ENCODE results near the gene GRAMD4. TPM values are rescaled to one million over a fixed set of nuclear protein-coding genes. Genes with fewer than 3 reads are reported as not detected.
A peak's percentile ranks its signal among the peaks of the same experiment; 100 is the strongest.

Gene GRAMD4, protein sequence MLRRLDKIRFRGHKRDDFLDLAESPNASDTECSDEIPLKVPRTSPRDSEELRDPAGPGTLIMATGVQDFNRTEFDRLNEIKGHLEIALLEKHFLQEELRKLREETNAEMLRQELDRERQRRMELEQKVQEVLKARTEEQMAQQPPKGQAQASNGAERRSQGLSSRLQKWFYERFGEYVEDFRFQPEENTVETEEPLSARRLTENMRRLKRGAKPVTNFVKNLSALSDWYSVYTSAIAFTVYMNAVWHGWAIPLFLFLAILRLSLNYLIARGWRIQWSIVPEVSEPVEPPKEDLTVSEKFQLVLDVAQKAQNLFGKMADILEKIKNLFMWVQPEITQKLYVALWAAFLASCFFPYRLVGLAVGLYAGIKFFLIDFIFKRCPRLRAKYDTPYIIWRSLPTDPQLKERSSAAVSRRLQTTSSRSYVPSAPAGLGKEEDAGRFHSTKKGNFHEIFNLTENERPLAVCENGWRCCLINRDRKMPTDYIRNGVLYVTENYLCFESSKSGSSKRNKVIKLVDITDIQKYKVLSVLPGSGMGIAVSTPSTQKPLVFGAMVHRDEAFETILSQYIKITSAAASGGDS
- 24.8 TPM for total RNA-seq

DNA sequence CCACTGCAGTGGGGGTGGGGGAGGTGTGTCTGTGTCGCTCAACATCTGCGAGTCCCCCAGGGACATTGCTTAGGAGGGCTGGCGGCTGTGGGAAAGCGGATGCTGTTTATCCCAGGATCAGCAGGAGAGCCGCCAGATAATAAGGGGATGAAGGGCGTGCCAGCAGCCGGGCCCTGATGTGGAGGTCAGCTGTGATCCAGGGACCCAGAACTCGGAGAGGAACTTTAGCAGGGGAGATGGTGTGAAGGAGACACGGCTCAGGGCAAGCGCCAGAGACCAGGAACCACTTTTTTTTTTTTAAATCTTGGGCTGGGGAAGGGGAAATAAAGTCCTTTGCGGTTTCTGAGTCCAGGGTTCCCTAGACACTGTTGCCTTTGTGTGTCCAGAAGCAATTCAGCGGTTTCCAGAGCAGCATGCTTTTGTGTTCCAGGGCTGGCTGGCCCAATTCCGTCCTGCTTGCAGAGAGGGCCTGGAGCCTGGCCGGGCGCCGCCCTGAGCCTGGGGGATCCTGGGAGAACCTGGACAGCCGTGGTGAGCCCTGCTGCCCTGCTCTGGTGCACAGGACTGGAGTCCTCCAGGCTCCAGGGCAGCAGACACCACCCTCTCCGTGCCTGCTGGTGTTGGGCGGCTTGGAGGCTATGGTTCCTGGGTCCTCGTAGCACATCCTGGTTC is at the start of gene GRAMD4:
Gene GRAMD4 (plus strand): TSS at position 557 of the 672 bp plus-strand sequence. CDS start 6,414 bp downstream, outside the sequence.
- peak; percentile 65 for DNase-seq

DNA sequence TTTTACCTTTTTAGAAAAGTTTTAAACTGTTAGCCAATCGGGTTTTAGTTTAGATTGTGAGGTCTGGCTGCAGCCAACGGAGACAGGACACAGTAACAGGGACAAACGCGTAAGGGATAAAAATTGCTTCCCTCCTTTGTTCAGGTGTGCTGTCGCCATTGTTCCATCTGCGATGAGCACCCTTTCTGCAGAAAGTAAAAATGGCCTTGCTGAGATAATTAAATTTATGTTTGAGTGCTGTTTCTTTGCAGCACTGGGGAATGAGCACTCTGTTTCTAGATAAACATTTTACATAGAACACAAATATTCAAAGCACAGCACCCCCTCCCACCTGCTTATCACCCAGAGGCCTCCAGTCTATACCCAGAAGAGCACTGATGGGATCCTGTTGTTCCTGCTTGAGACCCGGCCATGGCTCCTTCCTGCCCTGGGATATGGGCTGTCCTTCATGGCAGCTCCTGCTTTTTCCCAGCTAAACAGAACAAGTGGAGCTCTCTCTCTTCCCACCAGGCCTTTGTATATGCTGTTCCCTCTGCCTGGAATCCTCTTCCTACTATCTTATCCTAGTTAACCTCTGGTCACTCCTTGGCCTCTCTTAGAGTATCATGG is 48.4 kb upstream of the GRAMD4 start:
- DNase-seq = no peak

DNA sequence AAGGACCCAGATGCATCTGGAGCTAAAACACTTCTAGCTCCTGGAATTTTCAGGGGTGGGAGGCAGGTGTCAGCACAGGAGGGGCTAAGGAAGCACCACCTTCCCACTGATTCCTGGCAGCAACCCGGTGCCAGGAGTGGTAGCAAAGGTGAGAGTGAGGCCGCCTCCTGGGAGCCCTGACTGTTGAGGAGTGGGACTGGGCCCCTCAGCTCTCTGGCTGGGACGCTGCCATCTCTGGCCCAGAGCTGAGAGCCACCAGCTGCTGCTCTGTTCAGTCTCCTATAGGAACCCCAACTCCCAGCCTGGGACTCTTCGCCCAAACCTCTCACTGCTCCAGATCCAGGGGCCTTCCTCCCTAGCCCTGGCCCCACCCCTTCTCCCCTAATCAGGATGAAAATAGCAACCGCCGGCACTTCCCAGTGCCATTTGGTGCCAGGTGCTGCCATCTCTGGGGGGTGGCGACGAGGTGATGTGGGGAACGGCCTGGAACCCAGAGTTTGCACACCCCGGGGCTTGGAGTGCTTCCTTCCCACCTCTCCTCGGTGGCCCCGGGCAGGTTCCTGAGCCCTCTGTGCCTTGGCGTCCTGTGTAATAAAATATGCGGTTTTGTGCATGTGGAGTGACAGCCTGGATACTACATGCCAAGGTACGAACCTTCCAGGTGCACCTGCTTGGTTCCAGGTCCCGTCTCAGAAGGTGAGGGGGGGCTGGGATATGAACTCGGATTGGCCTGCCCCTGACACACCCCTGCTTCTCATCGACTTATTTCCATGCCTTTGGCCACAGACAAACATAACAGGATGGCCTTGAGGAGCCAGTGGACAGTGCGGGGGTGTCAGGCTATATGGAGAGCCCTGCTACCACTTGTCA is 47.0 kb upstream of the GRAMD4 start:
- no peak for DNase-seq

DNA sequence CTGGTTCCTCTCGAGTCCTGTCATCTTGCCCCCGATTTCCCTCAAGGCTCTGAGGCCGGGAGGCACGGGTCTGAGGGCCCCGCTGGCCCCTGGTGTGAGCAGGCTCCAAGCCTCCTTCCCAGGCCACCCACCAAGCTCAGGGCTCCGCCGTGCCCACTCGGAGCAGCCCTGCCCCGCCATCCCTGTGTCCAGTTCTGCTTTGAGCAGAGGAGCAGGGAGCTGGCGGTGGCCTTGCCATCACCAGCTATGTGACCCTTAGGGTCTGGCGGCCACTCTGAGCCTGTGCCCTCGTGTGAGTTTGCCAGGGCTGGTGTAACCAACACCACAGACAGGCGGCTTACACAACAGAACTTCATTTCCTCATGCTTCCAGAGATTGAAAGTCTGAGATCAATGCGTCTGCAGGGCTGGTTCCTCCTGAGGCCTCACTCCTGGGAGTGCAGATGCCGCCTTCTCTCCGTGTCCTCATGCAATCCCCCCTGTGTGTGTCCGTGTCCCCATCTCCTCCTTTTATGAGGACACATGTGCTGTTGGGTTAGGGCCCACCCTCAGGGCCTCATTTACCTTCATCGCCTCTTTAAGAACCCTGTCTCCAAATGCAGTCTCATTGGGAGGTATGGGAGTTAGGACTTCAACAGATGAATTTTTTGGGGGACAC is 46.3 kb upstream of the GRAMD4 start:
- no peak for DNase-seq

DNA sequence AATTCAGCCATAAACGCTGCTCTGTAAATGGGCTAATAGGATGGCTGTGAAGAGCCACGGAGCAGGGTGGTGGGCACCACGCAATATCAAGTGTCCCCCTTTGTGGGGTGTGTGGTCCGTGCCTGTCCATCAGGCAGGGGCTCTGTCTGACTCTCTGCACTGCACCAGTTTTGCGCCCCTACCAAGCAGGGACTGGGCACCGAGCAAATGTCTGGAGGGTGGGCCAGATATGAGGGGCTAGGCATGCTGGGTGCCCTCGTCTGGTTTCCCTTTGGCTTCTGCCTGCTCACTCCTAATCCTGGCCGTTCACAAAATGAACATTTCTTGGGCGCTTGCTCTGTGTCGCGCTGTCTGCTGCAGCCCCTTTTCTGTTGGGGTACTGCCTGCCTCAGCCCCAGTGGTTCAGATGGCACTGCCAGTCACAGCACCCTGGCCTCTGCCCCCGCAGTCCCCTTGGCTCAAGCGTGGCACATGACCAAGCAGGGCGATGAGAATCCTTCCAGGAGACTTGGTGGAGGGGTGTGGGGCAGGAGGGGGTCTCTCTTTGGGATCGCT is 45.7 kb upstream of the GRAMD4 start:
- no peak for DNase-seq

DNA sequence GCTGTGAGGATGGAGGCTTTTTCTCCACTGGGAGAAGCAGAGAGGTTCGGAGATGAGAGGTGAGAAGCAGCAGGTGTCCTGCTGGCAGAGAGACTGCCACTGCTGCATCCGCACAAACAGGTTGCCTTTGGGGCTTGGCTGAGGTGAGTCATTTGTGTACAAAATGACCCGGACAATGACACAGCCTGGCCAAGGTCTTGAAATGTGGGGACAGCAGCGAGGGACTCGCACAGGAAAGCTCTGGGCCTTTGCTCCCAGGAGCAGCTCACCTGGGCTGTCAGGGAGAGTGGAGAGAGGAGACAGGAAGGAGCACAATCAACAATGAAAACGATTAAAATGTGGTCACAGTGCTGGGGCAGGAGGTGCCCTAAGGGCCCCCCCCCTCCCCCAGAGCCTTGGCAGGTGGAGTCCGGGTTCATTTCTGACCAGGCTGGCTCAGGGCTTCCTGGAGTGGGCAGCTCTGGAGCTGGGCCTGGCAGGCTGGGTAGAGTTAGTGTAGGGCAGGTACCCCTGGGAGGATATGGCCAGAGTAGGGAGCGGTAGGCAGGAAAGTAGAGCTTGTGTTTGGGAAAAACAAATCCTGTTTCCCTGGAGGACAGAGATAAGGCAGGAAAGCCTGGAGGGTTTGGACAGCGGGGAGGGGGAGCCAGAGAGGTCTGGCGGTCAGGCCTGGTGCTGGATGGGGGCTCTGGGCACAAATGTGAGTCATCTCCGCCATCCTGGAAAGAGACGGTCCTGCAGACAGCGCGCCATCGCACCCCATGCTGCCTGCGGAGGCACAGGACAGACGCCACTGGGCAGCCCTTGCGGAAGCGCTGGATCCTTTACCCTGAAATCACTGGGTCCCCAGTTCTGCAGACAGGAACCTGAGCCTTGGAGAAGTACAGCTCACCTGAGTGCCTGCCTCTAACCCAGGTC is 44.9 kb upstream of the GRAMD4 start:
- no peak for DNase-seq

DNA sequence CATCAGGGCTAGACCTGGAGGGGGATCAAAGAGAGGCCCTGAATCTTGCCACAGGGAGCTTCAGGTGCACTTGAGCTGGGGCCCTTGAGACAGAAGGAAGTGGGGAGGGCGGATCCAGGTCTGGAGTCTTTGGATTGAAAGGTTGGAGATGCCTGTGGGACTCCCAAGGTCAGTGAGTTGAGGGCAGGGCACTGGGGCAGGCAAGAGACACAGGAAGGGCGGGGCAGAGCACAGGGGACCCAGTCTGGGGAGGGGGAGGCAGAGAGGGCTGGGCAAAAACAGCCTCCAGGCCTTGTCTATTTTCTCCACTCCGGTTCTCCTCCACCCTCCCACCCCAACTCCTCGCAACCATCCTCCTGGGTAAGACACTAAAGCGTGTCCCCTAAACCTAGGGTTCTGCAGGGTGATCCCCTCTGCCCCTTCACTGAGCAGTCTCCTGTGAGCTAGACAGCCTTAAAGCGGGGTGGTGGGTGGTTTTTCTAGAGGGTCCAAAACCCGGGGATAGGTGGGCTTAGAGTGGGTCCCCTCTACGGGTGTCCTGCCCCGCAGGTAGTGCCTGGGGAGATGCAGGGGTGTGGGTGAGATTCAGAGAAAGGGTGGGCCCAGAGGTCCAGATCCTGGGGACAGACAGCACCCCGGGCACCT is 44.2 kb upstream of the GRAMD4 start:
- DNase-seq = no peak

DNA sequence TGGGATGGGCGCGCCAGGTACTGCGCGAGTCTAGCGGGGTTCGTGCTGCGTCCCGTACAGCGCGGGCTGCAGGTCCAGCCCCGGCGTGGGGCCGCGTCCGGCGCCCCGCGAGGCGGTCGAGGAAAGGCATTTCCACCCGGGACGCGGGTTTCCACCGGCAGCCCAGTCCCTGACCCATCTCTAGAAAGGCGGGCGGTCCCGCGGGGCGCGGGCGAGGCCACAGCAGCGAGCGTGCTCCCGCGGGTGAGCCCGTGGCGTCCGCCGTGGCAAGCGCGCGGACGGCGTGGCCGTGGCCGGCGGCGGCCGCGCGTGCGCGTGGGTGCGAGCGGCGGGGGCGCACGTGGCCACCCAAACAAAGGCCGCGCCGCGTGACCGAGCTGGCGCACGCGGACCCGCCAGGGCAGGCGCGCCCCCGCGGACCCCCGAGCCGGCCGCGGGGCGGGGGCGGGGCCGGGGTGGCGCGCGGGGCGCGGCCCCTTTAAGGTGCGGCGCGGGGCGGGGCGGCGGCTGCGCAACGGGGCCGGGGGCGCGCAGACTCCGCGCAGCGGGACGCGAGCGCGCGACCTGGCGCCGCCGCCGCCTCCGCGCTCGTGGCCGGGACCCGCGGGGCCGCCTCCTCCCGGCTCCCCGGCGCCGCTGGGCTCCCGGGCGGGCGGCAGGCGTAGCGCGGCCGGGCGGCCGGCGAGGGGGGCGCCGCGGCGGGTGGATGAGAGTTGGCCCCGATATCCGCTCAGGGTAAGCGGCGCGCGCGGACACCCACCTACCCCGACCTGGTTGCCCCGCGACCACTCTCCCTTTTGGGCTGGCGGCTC is 43.4 kb upstream of the GRAMD4 start:
- peak; percentile 78 for DNase-seq

DNA sequence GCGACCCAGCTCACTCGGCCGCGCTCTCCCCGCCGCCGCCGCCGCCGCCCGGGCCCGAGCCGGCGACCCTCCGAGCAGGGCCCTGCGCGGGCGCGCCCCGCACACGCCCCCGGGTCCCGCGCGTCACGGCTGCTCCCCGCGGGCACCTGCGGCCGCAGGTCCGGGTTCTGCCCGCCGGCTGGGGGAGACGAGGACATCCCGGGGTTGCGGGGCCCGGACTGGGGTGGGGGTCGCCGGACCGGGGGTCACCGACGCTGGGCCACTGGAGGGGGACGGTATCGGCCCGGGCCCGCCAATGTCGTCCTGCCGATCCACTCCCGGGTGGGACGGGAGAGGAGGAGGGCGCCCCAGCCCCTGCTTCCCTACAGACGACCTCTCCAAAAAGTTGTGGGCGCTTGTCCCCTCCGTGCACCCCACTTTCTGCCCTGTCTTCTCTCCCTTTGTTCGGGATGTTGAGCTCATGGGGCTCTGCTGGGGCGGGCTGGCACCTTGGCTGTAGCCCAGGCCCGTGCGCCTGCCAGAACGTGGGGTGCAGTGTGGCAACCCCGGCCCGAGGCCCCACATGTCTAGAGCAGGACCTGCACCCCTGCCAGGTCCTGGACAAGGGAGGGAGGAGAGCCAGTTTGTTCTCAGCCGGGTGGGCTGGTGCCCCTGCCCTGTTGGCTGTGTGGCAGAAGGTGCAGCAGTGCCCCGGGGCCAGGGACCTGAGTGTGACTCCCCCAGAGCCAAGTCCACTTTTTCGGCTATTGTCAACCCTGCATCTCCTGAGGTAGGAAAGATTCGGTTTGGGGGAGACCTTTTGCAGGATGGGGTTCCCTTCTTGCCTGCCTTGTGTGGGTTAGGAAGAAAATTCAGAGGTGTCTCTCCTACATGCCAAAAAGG is 42.6 kb upstream of the GRAMD4 start:
- no peak for DNase-seq

DNA sequence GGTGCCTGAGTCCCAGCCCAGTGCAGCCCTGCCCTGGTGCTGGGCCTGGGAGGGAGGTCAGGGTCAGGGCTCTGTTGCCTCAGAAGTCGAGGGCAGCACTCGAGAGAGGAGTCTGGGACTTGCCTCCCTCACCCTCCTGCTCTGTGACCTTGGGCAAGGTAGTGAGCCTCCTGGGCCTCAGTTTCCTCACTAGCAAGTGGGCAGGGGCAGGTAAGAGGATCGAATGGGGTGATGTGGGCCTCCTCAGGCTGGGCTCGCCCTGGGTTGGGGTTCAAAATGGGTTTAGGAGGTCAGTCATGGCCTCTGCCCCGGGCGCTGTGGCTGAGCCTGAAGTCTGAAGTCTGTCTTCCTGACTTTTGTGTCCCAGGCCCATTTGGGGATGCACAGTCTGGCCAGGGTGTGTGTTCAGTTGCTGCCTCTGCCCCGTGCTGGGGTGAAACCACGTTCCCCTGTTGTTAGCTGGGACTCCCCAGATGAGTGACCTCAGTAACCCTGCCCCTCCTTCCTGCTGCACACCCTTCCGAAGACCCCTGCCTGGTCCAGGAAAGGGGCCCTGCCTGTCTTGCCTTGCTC is 41.8 kb upstream of the GRAMD4 start:
- no peak for DNase-seq

DNA sequence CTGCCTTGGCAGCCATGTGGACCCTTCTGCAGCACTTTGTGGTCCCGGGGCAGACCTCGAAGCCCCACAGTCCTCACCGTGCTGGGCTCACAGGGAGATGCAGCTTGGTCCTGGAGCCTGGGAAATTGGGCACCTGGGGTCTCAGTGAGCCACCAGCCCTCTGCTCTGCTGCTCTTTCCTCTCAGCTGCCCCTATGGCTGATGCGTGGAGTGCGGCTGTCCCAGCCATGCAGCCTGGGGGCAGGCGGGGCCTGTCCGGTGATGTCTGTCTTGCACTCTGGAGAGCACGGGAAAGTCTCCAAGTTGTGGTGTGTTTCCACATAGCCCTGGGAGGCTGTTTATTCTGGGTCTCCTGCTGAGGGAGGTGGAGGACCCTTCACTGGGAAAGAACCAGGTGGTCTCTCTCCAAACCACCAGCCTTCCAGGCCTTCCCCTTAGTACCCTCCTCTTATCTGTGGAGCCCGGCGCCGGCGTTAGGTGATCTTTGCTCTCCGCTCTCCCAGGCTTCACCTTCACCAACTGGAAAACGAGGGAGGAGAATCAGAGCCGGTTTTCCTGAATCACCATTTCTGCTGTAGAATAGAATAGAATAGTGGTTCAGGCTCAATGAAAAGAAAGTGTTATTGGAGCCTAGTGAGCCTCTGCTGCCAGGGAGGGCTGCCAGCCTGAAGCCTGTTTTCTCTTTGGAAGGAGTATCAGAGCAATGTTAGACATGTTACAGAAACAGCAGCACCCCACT is 41.2 kb upstream of the GRAMD4 start:
- peak; percentile 48 for DNase-seq

DNA sequence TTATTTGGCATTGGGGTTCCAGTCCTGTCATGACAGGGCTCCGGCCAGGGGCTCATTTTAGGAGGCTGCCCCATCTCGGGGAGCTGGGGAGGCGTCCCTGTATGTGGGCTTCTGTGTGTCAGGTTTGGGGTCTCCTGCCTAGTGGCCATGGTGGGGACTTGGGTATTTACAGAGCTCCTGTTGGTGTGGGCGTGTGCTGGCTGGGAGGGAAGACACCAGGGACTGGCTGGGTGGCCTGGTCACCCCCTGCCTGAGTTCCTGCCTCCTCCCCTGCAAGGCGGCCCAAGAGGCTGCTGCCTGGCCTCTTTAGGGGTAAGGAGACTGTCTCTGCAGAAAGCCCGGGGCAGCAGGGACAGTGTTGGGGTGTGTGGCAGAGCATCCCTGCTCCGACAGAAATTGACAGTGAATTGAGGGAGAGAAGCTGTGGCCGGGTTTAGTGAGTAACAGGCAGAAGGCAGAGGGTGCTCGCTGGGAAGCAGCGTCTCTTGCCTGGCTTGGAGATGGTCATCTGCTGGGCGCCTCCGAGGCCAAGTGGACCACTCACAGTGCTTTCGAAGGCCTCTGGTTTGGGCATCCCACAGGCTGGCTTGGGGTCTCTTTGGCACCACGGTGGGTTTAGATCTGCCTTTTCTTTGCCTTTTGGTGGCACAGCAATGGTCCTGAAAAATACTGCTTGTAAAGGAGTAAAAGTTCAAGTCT is 40.3 kb upstream of the GRAMD4 start:
- DNase-seq = no peak

DNA sequence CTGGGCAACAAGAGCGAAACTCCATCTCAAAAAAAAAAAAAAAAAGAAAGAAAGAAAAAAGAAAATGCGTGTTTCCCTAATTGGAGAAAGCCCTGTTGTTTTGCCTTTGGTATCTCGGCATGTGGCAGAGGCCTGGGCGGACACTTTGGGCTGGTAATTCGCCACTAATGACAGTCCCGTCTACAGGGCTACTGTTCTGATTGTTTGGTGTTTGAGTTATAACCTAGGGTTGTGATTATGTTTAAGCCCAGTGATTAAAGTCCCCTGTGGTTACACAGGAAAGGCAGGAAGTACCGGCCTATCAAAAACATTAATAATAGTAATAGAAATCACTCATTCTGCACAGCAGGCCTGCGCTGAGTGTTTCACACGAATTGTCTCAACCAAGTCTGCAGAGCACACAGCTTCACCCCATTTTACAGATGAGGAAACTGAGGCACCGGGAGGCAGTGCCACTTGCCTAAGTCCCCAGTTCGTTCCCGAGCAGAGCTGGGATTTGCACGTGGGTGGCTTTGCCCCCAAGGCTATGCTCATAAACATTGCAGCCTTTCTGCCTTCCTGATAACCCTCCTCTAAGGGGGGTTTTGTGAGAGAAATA is 39.1 kb upstream of the GRAMD4 start:
- DNase-seq = no peak

DNA sequence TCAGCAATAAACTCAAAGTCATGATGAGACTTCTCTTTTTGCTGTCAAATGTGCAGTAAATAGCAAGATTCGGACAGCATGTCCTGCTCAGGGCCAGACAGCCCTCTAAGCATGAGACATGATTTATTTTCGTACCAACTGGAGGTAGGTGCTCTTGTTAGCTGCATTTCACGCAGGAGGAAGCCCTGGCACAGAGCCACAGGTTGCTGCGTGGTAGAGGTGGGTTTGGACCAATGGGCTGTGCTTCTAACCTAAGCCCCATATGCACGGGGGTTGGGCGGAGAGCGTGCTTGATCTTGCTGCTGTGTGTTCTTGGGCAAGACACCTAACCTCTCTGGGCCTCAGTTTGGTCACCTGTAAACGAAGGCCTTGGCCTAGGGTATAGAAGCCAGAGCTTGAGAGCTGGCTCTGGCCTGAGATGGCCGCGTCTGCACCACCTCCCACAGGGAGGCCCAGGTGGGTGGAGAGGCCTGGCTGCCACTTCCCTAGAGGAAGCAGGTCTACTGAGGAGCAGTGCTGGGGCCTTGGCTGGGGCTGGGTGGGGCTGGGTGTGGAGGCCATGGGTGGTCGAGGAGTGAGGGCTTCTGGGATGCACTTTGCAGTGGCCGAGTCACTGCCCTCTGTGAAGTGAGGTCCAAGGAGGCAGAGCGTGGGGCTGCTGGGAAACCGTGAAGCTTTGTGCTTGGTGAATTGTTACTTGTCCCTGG is 38.5 kb upstream of the GRAMD4 start:
- no peak for DNase-seq

All from tongue (tissue), 2 donors.